ENCODE measurements around the gene LAPTM5.
"Not testable (repeated sequence)": the region's sequence is repeated elsewhere in the genome, so short reads cannot be mapped to it uniquely, and the experiment has no call there.

Gene LAPTM5

GRCh38 chr1:30774550-30775432, 17.2 kb upstream of the LAPTM5 start:
- in situ Hi-C loops (cut with MboI; ENCODE audit: low sequenced_read_pairs): no loop called here

- in situ Hi-C loops (cut with MboI; ENCODE audit: low sequenced_read_pairs): no loop called here
These were observed 16.3 kb upstream of the LAPTM5 start for GRCh38 chr1:30773722-30774358.

GRCh38 chr1:30771005-30771404, 13.4 kb upstream of the LAPTM5 start:
- in situ Hi-C loops (cut with MboI; ENCODE audit: low sequenced_read_pairs): no loop called here

- in situ Hi-C loops (cut with MboI; ENCODE audit: low sequenced_read_pairs): no loop called here
These were observed 12.6 kb upstream of the LAPTM5 start for GRCh38 chr1:30770150-30770549.

GRCh38 chr1:30768830-30769718, 11.5 kb upstream of the LAPTM5 start:
- in situ Hi-C loops (cut with MboI; ENCODE audit: low sequenced_read_pairs): no loop called here

GRCh38 chr1:30768159-30768829, 10.7 kb upstream of the LAPTM5 start:
- in situ Hi-C loops (cut with MboI; ENCODE audit: low sequenced_read_pairs): no loop called here

GRCh38 chr1:30766948-30767347, 9.4 kb upstream of the LAPTM5 start:
- in situ Hi-C loops (cut with MboI; ENCODE audit: low sequenced_read_pairs): not testable (repeated sequence)

- in situ Hi-C loops (cut with MboI; ENCODE audit: low sequenced_read_pairs): no loop called here
These were observed 8.2 kb upstream of the LAPTM5 start for GRCh38 chr1:30765556-30766434.

- in situ Hi-C loops (cut with MboI; ENCODE audit: low sequenced_read_pairs): no loop called here
These were observed 7.5 kb upstream of the LAPTM5 start for GRCh38 chr1:30764939-30765555.

GRCh38 chr1:30764396-30764795, 6.8 kb upstream of the LAPTM5 start:
- in situ Hi-C loops (cut with MboI; ENCODE audit: low sequenced_read_pairs): no loop called here

- in situ Hi-C loops (cut with MboI; ENCODE audit: low sequenced_read_pairs): no loop called here
These were observed 6.2 kb upstream of the LAPTM5 start for GRCh38 chr1:30763651-30764248.

- in situ Hi-C loops (cut with MboI; ENCODE audit: low sequenced_read_pairs): no loop called here
These were observed 5.5 kb upstream of the LAPTM5 start for GRCh38 chr1:30762930-30763650.

- in situ Hi-C loops (cut with MboI; ENCODE audit: low sequenced_read_pairs): no loop called here
These were observed 4.8 kb upstream of the LAPTM5 start for GRCh38 chr1:30762152-30762929.

- in situ Hi-C loops (cut with MboI; ENCODE audit: low sequenced_read_pairs): no loop called here
These were observed 4.0 kb upstream of the LAPTM5 start for GRCh38 chr1:30761381-30762151.

- in situ Hi-C loops (cut with MboI; ENCODE audit: low sequenced_read_pairs): no loop called here
These were observed 3.2 kb upstream of the LAPTM5 start for GRCh38 chr1:30760596-30761324.

- in situ Hi-C loops (cut with MboI; ENCODE audit: low sequenced_read_pairs): no loop called here
These were observed 2.2 kb upstream of the LAPTM5 start for GRCh38 chr1:30759718-30760281.

Data from HL-60/S4 treated with phorbol 12-myristate 13-acetate at 8.2 ng/mL for 4 days and 3 days (cell line).